Heart left ventricle (tissue), 13 donors: ENCODE measurements around the gene ESPNL.

Experiments
- POLR2A ChIP-seq, 2 donors: fragments of 450-650 bp; IDR thresholded peaks; one replicate each; pipeline ENCODE4 v1.6.1; 2017; ENCODE audit warnings: antibody characterized with exemption in 2 of 2, mild to moderate bottlenecking in 2 of 2, moderate library complexity in 2 of 2
- TF ChIP-seq, protein P1 (sequence below), 12 donors: fragments of 200-600 bp; sonication (generic) in 4 of 12; IDR thresholded peaks; one replicate each; pipeline versions ENCODE4 v1.5.0 to v1.8.0; 2018 to 2022; ENCODE audit warnings: antibody characterized with exemption in 12 of 12, mild to moderate bottlenecking in 5 of 12
- donor health status: ischemic (EF 13 %, LVEDD 7.1; RV severe dilation, severe dysfunction).
- donor health status: DM: no; HTN: yes; CAD: no.
- donor health status: DM: no; HTN: no; CAD: no.
- donor health status: ischemic (EF 25% LVEDD 6.9; RV normal size, moderate dysfunction).
- donor health status: ischemic (EF 25% LVEDD 5.7; RV mildly dilated, moderate dysfunction).
- donor health status: ischemic (EF 35%, LVEDD 5.7; RV mildly dilated, moderate dysfunction).
- donor health status: nonischemic (EF 11% LVEDD 7.7; RV severe dilation, severe dysfunction).
- donor health status: DM: yes; HTN: yes; CAD: no.
- donor health status: PGD.
- donor health status: ischemic (EF 29% LVEDD 5.4; RV normal size, mild dysfunction).
- donor health status: nonischemic (EF 23%, LVEDD 6.1; RV moderate dilation, normal function).

DNA sequence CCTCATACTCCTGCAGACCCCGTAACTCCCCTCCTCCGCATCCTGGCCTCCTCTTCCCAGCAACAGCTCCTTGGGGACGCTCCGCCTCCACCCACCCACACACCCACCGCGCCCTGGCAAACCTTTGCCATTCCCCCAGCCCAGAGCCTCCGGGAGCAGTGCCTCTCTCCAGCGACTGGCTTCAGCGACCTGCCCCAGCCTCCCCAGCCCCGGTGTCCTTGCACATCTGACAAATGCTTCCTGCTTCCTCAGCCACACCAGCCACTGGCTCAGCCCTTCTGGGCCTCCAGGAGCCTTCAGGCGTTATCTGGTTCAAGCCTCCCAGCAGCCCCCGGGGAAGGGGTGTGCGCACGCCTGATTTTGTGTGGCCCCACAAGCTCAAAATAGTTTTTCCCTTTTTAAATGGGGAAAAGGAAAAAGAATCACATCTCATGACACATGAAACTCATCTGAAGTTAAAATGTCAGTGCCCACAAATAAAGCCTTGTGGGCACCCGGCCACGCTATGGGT lies 14.2 kb downstream of the ESPNL start:
- no peak for TF ChIP-seq POLR2A (IDR thresholded peaks at IDR 0.05)
- TF ChIP-seq, protein P1, sequence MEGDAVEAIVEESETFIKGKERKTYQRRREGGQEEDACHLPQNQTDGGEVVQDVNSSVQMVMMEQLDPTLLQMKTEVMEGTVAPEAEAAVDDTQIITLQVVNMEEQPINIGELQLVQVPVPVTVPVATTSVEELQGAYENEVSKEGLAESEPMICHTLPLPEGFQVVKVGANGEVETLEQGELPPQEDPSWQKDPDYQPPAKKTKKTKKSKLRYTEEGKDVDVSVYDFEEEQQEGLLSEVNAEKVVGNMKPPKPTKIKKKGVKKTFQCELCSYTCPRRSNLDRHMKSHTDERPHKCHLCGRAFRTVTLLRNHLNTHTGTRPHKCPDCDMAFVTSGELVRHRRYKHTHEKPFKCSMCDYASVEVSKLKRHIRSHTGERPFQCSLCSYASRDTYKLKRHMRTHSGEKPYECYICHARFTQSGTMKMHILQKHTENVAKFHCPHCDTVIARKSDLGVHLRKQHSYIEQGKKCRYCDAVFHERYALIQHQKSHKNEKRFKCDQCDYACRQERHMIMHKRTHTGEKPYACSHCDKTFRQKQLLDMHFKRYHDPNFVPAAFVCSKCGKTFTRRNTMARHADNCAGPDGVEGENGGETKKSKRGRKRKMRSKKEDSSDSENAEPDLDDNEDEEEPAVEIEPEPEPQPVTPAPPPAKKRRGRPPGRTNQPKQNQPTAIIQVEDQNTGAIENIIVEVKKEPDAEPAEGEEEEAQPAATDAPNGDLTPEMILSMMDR (IDR thresholded peaks at IDR 0.05) = no peak
